GM19099 (cell line): ENCODE data around the gene PRR5L.

Source experiments
- POLR2A ChIP-seq: IDR thresholded peaks from 3 replicates; pipeline ENCODE4 v1.6.1; 2011; ENCODE audit warnings: low read depth; ENCODE audit not compliant: insufficient read length; ENCODE audit errors: extremely low read depth

The PRR5L gene

GRCh38 chr11:36392196-36392595, 96.1 kb downstream of the PRR5L start:
- no peak for TF ChIP-seq POLR2A

GRCh38 chr11:36394056-36394455, 98.0 kb downstream of the PRR5L start:
- TF ChIP-seq POLR2A = no peak

DNA sequence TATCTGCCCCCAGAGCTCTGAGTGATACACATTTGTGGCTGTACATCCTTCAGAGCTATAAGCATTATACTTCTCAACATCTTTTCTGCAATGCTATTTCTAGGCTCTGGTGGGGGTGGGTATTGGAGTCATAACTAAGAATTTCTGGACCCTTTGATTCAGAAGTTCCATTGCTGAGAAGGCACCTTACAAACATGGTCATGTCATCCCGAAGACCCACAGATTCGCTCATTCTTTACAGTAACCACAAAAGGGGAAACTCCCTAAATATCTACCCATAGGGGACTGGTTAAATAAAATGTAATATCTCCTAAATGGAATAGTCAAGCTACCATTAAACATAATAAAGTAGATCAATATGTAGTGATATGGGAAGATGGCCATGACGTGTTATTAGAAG, 98.8 kb downstream of the PRR5L start:
- no peak for TF ChIP-seq POLR2A

DNA sequence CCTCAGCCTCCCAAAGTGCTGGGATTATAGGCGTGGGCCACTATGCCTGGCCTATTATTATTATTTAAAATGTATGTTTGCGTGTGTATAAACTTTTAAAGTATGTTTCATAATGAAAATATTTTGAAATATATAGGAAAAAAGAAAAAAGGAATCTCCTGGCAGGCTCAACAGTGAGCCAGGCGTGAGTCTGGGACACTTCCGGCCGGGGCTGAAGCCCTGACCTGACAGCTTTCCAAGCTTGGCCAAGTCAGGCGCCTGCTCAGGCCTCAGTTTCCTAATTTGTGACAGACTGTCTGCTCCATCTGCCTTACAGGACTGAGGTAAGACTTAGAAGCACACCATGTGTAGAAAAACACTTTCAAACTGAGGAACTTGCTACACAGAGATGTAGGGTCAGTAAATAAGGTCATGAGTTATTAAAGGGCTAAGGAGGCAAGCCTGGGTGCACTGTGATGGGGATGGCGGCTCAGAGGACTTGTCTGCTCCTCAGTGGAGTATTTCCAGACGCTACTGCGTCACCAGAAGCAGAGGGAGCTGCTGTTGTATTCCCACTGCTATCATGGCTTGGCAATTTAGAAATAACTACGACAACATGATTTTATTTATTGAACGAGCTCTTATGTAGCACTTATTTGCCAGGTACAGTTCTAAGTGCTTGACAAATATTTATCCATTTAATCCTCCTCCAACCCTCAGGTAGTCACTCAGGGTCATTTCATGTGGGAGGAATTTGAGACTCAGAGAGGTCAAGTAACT, 100.1 kb downstream of the PRR5L start:
- TF ChIP-seq POLR2A = no peak

GRCh38 chr11:36398231-36398953, 102.3 kb downstream of the PRR5L start:
- no peak for TF ChIP-seq POLR2A

- TF ChIP-seq POLR2A = no peak
Measured at GRCh38 chr11:36399236-36399635, 103.1 kb downstream of the PRR5L start.

DNA sequence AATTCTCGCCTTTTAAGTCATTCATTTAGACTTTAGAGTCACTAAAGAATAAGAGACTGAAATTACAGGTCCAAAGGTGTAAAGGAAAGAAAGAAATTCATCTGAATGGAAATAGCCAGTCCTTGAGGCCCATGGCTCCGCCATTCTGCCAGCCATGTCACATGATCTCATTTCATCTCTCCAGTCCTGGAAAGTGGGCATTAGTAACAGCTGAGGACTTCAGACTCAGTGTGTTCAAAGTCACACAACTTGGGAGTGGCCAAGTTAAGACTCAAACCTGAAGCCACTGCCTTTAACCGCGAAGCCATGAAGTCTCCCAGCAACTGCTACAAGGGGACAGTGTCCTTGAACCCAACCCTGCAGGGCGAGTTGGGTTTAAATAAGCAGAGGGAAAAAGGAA, 103.7 kb downstream of the PRR5L start:
- no peak for TF ChIP-seq POLR2A

DNA sequence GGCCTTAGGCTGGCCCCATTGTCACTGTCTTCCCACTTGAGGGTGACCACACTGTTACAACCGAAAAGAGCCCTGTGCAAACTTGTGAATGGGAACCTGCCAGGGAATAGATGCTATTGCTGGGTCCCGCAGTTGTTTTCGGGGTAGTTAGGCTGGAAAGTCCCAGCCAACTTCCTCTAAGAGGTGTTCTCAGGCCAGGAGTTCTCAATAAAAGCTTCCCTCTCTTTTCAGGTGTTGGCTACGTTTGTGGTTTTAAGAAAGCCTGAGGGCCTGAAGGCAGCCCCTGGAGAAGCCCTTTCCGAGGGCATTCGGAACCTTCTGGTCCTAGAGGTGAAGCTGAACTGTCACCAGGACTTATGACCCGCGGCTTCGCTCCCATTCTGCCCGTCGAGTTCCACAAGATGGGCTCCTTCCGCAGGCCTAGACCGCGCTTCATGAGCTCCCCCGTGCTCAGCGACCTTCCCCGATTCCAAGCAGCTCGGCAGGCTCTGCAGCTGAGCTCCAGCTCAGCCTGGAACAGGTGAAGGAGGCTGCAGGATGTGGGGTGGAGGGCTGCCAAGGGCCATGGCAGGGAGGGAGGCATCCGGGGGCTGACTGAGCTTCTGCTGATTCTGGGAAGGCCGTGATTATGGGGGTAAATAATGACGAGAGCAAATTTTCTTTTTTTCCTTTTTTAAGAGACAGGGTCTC, 104.8 kb downstream of the PRR5L start:
- no peak for TF ChIP-seq POLR2A

DNA sequence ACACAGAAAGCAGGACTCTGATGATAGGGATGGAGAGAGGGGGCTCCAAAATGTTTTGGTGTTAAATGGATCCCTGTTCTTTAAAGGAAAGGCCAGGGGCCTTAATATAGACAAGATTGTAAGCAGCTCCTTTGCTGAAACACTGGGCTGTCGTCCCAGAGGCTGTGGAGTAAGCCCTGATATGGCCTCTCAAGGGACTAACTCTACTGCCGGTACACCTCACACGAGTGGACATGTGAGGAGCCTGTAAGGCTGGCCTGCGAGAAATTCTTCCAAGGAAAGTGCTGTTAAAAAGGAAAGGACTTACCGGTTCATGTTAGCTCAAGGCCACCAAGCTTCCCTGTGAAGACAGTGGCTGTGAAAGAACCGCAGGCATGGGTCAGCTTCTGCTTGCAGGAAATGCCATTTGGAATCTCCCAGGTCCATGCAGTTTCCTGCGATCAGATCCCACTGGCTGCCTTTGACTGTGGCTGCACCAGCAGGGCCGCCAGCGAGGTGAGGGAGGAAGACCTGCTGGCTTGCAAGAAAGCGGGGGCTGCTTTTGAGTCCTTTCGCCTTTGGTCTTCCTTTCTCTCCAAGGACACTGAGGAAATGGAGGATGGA, 106.6 kb downstream of the PRR5L start:
- no peak for TF ChIP-seq POLR2A

DNA sequence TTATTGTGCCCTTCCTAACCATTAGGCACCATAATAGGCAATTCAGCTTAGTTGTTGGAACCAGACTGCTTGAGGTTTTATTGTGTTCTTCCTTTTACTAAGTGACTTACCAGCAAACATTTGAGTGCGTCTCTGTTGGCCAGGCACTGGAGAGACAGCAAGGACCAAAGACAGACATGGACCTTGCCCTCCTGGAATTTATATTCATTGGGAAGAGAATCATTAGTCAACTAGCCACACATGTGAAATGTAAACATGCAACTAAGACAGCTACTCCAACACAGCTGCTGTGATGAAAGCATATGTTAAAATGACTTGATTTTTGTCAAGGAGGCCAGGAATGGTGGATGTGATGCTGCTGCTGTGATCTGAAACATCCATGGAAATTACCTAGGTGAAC, 107.6 kb downstream of the PRR5L start:
- TF ChIP-seq POLR2A = no peak

DNA sequence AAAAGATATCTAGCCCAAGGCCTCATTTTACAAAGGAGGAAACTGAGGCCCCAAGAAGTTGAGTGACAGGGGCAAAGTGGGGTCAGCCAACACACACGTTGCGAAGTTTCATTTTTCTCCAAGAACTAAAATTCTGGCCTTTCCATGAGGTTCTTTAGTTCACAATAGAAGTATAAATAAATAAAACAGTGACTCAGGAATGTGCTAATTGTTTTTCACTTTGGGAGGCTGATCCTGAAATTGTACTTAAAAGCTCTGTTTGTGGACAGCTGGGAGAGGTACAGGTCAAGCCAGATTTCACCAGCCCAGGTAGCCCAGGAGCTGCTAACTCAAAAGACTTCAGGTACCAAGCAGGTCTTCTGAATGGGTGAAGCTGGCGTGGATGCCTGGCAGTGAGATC, 108.7 kb downstream of the PRR5L start:
- no peak for TF ChIP-seq POLR2A

DNA sequence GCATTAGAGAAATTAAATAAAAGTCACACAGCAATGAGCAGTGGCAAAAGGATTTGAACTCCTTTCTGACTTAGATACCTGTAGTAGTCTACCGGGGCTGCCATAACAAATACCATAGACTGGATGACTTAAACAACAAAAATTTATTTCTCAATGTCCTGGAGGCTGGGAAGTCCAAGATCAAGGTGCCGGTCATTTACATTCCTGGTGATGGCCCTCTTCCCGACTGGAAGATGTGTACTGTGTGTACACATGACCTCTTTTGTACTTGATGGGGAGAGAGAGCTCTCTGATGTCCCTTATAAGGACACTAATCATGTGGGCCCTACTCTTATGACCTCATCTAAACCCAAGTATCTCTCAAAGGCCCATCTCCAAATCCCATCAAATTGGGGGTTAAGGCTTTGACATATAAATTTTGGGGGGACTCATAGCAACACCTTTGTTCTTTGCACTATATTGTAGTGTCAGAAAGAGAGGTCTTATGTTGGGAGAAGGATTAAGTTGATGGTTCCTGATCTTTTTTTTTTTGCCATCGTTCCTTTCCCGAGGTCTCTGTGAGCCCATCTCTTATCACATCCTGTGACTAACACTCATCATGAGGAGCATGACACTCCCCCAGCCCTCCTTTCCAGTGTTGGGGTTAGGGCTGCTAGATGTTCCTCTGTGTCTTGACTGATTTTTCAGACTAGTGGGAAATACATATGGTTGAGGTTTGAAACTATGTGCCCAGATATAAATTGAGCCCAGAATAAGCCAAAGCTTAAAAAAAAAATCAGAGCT, 109.7 kb downstream of the PRR5L start:
- TF ChIP-seq POLR2A = no peak

DNA sequence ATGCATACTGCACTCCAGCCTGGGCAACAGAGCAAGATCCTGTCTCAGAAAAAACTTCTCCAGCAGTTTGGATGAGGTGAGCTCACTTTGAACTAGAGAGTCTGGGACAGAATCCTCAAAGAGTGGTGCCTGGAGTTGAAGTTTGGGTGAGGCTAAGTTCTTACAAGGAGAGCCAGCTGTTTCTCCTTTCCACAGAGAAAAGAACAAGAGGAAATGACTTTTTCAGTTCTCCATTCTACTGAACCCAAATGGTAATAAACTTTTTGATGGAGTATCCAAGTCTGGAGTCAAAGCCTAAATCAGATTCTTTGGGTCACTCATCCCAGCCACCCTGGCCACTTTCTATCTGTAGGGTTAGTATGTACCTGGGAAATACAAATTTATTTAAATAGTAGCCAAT, 111.3 kb downstream of the PRR5L start:
- TF ChIP-seq POLR2A = no peak

DNA sequence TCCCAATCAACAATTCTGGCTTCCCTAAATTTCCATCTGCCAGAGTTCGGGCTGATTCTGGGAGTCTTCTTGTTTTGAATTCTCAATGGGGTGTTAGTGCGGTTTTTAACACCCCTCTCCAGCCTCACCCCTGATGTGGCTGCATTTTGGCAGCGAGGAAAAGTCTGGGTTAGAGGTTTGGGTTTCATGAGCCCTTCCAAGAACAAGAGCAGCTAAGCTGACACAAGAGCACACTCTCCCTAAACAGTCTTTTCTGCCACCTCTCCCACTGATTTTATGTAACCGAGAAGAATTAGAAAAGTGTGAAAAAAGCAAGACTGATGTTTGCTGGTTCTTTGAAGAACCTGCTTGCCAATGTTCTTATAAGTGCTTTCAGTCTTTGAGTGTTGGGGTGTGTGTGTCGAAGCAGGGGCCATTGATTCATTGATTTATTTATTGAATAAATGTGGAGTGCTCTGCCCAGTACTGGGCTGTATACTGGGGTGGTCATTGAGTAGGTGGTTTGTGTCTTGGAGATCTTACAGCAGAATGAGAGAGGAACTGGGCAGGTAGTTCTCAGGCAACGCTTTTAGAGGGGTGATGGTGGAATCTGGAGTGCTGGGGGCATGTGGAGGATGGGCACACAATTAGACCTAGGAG, 112.5 kb downstream of the PRR5L start:
- no peak for TF ChIP-seq POLR2A
